GM18520 (cell line): ENCODE results near the gene DDX39B.
"Not testable (repeated sequence)": the region's sequence is repeated elsewhere in the genome, so short reads cannot be mapped to it uniquely, and the experiment has no call there.

Source experiments
- ATAC-seq: cut with Tn5 transposase; IDR thresholded peaks from one replicate; pipeline ENCODE4 v1.9.1; 2021; ENCODE audit not compliant: unreplicated experiment

Gene DDX39B

DNA sequence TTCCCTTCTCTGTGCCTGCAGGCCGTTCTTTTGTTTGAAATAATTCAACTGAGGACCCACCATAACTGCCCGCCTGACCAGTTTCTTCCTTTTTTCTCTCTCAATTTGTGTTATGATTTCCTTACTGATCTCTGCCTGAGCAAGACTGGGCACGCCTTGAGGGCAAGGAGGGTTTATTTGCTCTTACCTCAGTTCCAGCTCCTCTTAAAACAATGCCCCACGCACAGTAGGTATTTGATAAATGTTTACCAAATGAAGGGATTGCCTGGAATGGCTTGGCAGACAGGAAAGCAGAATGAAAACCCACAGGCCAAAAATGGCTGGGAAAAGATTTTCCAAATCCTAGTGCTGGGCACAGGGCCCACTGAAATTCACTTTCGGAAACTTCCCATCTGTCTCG is 54.1 kb downstream of the DDX39B start:
- not testable (repeated sequence) for ATAC-seq

GRCh38 chr6:31486065-31486837 is 55.6 kb downstream of the DDX39B start:
- not testable (repeated sequence) for ATAC-seq

DNA sequence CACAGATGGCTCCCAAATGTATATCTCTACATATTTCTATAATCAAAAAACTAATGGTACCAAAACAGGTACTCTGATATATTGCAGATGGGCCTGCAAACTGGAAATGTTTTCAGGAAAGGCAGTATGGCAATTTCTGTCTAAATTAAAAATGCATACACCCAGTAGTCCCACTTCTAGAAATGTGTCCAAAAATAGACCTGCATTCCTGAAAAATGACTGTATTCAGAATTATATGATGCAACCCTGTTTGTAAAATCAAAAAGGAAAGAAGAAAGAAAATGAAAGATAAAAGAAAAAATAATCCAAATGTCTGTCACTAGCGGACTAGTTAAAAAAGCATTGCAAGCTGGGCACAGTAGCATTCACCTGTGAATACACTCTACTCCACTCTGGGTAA is 56.7 kb downstream of the DDX39B start:
- ATAC-seq: no peak

GRCh38 chr6:31483392-31483791 is 58.4 kb downstream of the DDX39B start:
- ATAC-seq: no peak

DNA sequence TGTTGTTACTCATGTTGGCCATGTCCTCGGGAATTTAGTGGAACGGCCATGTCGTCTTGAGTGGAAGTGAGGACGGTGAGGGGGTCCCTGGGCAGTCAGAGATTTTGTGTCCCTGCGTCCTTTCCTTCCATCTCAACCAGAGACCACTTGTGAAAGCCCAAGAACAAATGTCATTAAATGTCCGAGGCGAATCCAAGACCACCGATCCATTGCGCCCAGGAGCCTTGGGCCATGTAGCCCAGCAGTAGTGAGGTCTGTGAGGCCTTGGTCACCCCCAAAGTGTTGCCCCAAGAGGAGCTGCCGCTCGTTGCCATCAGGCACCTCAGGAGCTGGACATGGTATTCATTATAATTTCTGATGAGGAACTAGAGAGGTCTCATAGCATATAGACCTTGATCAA is 61.2 kb downstream of the DDX39B start:
- no peak for ATAC-seq
